GM23338 (cell line): ENCODE measurements around the gene LTBP2. TPM values are rescaled to one million over a fixed set of nuclear protein-coding genes. Genes with fewer than 3 reads are reported as not detected.
A peak's percentile ranks its signal among the peaks of the same experiment; 100 is the strongest.
"Not testable (repeated sequence)": the region's sequence is repeated elsewhere in the genome, so short reads cannot be mapped to it uniquely, and the experiment has no call there.

ENCODE experiments used
- ATAC-seq: fragments of 200-7000 bp; cut with Tn5 transposase; 3 replicates; pipeline ENCODE4 v1.9.1; 2020
- DNase-seq: peaks from one replicate; pipeline ENCODE4 v3.0.0-alpha.2; 2015; ENCODE audit warnings: low spot score
- H2AFZ ChIP-seq: fragments of 200-600 bp; sonication (generic); 2 replicates; pipeline ENCODE4 v1.8.0; 2016; ENCODE audit warnings: antibody characterized with exemption, mild to moderate bottlenecking, moderate library complexity
- H3F3A ChIP-seq: fragments of 200-600 bp; sonication (generic); replicated peaks from 2 replicates; pipeline ENCODE4 v1.8.0; 2017; ENCODE audit warnings: antibody characterized with exemption, mixed run types, low read depth
- H3K27ac ChIP-seq: fragments of 200-600 bp; sonication (generic); 2 replicates; pipeline ENCODE4 v1.6.1; 2016; ENCODE audit warnings: low read depth
- H3K27me3 ChIP-seq: fragments of 200-600 bp; sonication (generic); 2 replicates; pipeline ENCODE4 v1.8.0; 2016; ENCODE audit warnings: mild to moderate bottlenecking, mixed run types, moderate library complexity; ENCODE audit not compliant: insufficient read depth
- H3K36me3 ChIP-seq: fragments of 200-600 bp; sonication (generic); 2 replicates; pipeline ENCODE4 v1.8.0; 2016; ENCODE audit warnings: mild to moderate bottlenecking; ENCODE audit not compliant: insufficient read depth
- H3K4me1 ChIP-seq: fragments of 200-600 bp; sonication (generic); 2 replicates; pipeline ENCODE4 v1.8.0; 2016; ENCODE audit warnings: mild to moderate bottlenecking, moderate library complexity; ENCODE audit not compliant: insufficient read depth
- H3K4me2 ChIP-seq: fragments of 200-600 bp; sonication (generic); 2 replicates; pipeline ENCODE4 v1.7.1; 2017; ENCODE audit warnings: mixed run types
- H3K4me3 ChIP-seq: fragments of 200-600 bp; sonication (generic); 2 replicates; pipeline ENCODE4 v1.6.1; 2016; ENCODE audit warnings: mixed run types
- H3K79me2 ChIP-seq: fragments of 200-600 bp; sonication (generic); replicated peaks from 2 replicates; pipeline ENCODE4 v1.8.0; 2017; ENCODE audit warnings: mild to moderate bottlenecking; ENCODE audit not compliant: insufficient read depth
- H3K9me2 ChIP-seq: fragments of 200-600 bp; sonication (generic); 2 replicates; pipeline ENCODE4 v1.8.0; 2017; ENCODE audit not compliant: insufficient read depth
- H4K20me1 ChIP-seq: fragments of 200-600 bp; sonication (generic); replicated peaks from 2 replicates; pipeline ENCODE4 v1.8.0; 2017; ENCODE audit warnings: mild to moderate bottlenecking; ENCODE audit not compliant: insufficient read depth
- H3K27ac Mint-ChIP-seq: 2 replicates; pipeline ENCODE4 v1.8.0; 2020; ENCODE audit warnings: inconsistent platforms, mild to moderate bottlenecking, moderate library complexity, mixed read lengths
- H3K27me3 Mint-ChIP-seq: 3 replicates; pipeline ENCODE4 v1.8.0; 2022; ENCODE audit warnings: low read depth, mild to moderate bottlenecking, moderate library complexity, mixed read lengths, inconsistent platforms; ENCODE audit not compliant: insufficient read depth, poor library complexity
- H3K36me3 Mint-ChIP-seq: 3 replicates; pipeline ENCODE4 v1.8.0; 2021; ENCODE audit warnings: low read depth, mild to moderate bottlenecking, inconsistent platforms, moderate library complexity, mixed read lengths
- H3K4me1 Mint-ChIP-seq: 3 replicates; pipeline ENCODE4 v1.8.0; 2020; ENCODE audit warnings: mild to moderate bottlenecking, inconsistent platforms, mixed read lengths
- H3K4me3 Mint-ChIP-seq: 3 replicates; pipeline ENCODE4 v1.8.0; 2021; ENCODE audit warnings: moderate library complexity, mild to moderate bottlenecking, inconsistent platforms, mixed read lengths
- H3K9me3 Mint-ChIP-seq: 3 replicates; pipeline ENCODE4 v1.8.0; 2020; ENCODE audit warnings: moderate library complexity, mild to moderate bottlenecking, inconsistent platforms, mixed read lengths
- CREB1 ChIP-seq: fragments of 250-450 bp; sonication (Bioruptor Pico); IDR thresholded peaks from 2 replicates; pipeline ENCODE4 v1.5.0; 2020; ENCODE audit warnings: low read depth, mild to moderate bottlenecking, moderate library complexity
- CTCF ChIP-seq, 2 experiments: fragments of 200-600 bp in 1 of 2; sonication (generic) in 1 of 2; conservative IDR thresholded peaks; 2 replicates each; pipeline versions ENCODE4 v1.5.1 to v1.6.1; 2016 to 2017; ENCODE audit warnings: antibody characterized with exemption in 2 of 2, low read depth in 2 of 2, mild to moderate bottlenecking in 2 of 2, moderate library complexity in 1 of 2
- EZH2 ChIP-seq: fragments of 200-600 bp; sonication (generic); IDR thresholded peaks from one replicate; pipeline ENCODE4 v1.8.0; 2017; ENCODE audit warnings: antibody characterized with exemption, mild to moderate bottlenecking, low read depth; ENCODE audit not compliant: unreplicated experiment
- EZH2phosphoT487 ChIP-seq: fragments of 200-600 bp; sonication (generic); IDR thresholded peaks from one replicate; pipeline ENCODE4 v1.8.1; 2018; ENCODE audit warnings: antibody characterized with exemption; ENCODE audit not compliant: unreplicated experiment
- NANOG ChIP-seq: IDR thresholded peaks from 2 replicates; pipeline ENCODE4 v1.6.1; 2016; ENCODE audit warnings: antibody characterized with exemption, borderline replicate concordance
- POLR2AphosphoS5 ChIP-seq: IDR thresholded peaks from 2 replicates; pipeline ENCODE4 v1.6.1; 2016; ENCODE audit warnings: antibody characterized with exemption, low read depth
- STAT1 ChIP-seq: IDR thresholded peaks from one replicate; pipeline ENCODE4 v1.6.1; 2016; ENCODE audit warnings: antibody characterized with exemption; ENCODE audit not compliant: unreplicated experiment
- ZNF331 ChIP-seq: fragments of 250-450 bp; sonication (Bioruptor Pico); IDR thresholded peaks from 2 replicates; pipeline ENCODE4 v1.5.0; 2020; ENCODE audit warnings: low read depth, mild to moderate bottlenecking, moderate library complexity
- ZNF462 ChIP-seq: fragments of 250-450 bp; sonication (Bioruptor Pico); IDR thresholded peaks from 2 replicates; pipeline ENCODE4 v1.5.0; 2020; ENCODE audit warnings: mild to moderate bottlenecking, moderate library complexity
- polyA plus RNA-seq: library from polyadenylated mRNA; unstranded; fragments of >200 nt; fragmentation: Nextera tagmentation; extraction: Ambion mirVana; gene quantifications from 2 replicates; pipeline ENCODE4 v1.2.1, GENCODE V29; 2016
- total RNA-seq: library from RNA; depleted of rRNA; stranded (reverse); fragments of >200 nt; shearing (Covaris generic); gene quantifications from 2 replicates; pipeline ENCODE4 v1.2.3, GENCODE V29; 2014

LTBP2 gene
- total and polyA plus RNA-seq, 2 experiments from 2014 or later = 0.27 to 0.49 TPM

- no peak for TF ChIP-seq ZNF462 (CRISPR knock-in tag)
- TF ChIP-seq POLR2AphosphoS5 = no peak
- TF ChIP-seq NANOG = no peak
- no peak for TF ChIP-seq STAT1
- no peak for TF ChIP-seq EZH2
- no peak for TF ChIP-seq CREB1 (CRISPR knock-in tag)
- TF ChIP-seq EZH2phosphoT487 = no peak
- TF ChIP-seq ZNF331 (CRISPR knock-in tag) = no peak
Measured at GRCh38 chr14:74457565-74457895, 154.5 kb downstream of the LTBP2 start (continued).

- peaks cover 12% of the 10 kb centered on the region; the same call in 2 of the 3 replicates for H3K4me1 Mint-ChIP-seq
- TF ChIP-seq CTCF (conservative IDR thresholded peaks at IDR 0.05; ENCODE audit: low read depth in 2 of 2) = peak in 1 of 2 experiments; percentile 27; a peak in 2 of 4 replicates
- no peak for TF ChIP-seq EZH2phosphoT487
- Histone ChIP-seq H3K27me3 (no peaks in the 10 kb centered on the region), H4K20me1 (no peaks in the 10 kb centered on the region), H3K36me3 (no peaks in the 10 kb centered on the region), H3K4me3 (no peak overlapping the region), H3K27ac (no peak overlapping the region), H3K9me2 (no peaks in the 10 kb centered on the region), H3K79me2 (no peaks in the 10 kb centered on the region), H3K4me2 (no peak overlapping the region), H3F3A (no peaks in the 10 kb centered on the region), H2AFZ (no peak overlapping the region), H3K4me1 (peaks cover 6% of the 10 kb centered on the region; the same call in 1 of the 2 replicates)
- H3K9me3 Mint-ChIP-seq = peaks cover 27% of the 10 kb centered on the region
- H3K27me3 Mint-ChIP-seq = peaks cover 5% of the 10 kb centered on the region
- DNase-seq = no peak
- peaks cover 7% of the 10 kb centered on the region for H3K36me3 Mint-ChIP-seq
- H3K27ac Mint-ChIP-seq = no peak overlapping the region
- ATAC-seq = peak; percentile 26
- no peak overlapping the region for H3K4me3 Mint-ChIP-seq
Measured at GRCh38 chr14:74456684-74457564, 155.1 kb downstream of the LTBP2 start.

- not testable (repeated sequence) for H3K4me1 Mint-ChIP-seq, ATAC-seq, DNase-seq, H3K27ac Mint-ChIP-seq, H3K4me1 ChIP-seq, H3K27me3 ChIP-seq, H3K9me2 ChIP-seq, H3K79me2 ChIP-seq, H3K4me3 ChIP-seq, H3K36me3 Mint-ChIP-seq, H3K36me3 ChIP-seq, H3K27me3 Mint-ChIP-seq, H3F3A ChIP-seq, H3K4me3 Mint-ChIP-seq, H3K4me2 ChIP-seq, H4K20me1 ChIP-seq, H3K27ac ChIP-seq, H2AFZ ChIP-seq
- peaks cover 27% of the 10 kb centered on the region for H3K9me3 Mint-ChIP-seq
Measured at GRCh38 chr14:74454397-74454796, 157.6 kb downstream of the LTBP2 start.
